ENCODE data around the gene SPACA7.

The SPACA7 gene

GRCh38 chr13:112376050-112376681, at the start of gene SPACA7:
SPACA7 (plus strand) TSS chr13:112376355; CDS start chr13:112376386, 31 bp downstream.
- no peak for DNase-seq (ENCODE audit: low read depth in 2 of 2)

- DNase-seq (ENCODE audit: low read depth in 2 of 2): no peak
Observed at GRCh38 chr13:112326821-112327370, 49.3 kb upstream of the SPACA7 start.

GRCh38 chr13:112328936-112329335, 47.2 kb upstream of the SPACA7 start:
- no peak for DNase-seq (ENCODE audit: low read depth in 2 of 2)

- DNase-seq (ENCODE audit: low read depth in 2 of 2): no peak
Observed at GRCh38 chr13:112329376-112329775, 46.8 kb upstream of the SPACA7 start.

GRCh38 chr13:112330066-112330465, 46.1 kb upstream of the SPACA7 start:
- no peak for DNase-seq (ENCODE audit: low read depth in 2 of 2)

GRCh38 chr13:112330479-112331381, 45.4 kb upstream of the SPACA7 start:
- DNase-seq (ENCODE audit: low read depth in 2 of 2): no peak

GRCh38 chr13:112331675-112332074, 44.5 kb upstream of the SPACA7 start:
- DNase-seq (ENCODE audit: low read depth in 2 of 2): no peak

GRCh38 chr13:112332727-112333126, 43.4 kb upstream of the SPACA7 start:
- no peak for DNase-seq (ENCODE audit: low read depth in 2 of 2)

GRCh38 chr13:112333756-112334543, 42.2 kb upstream of the SPACA7 start:
- DNase-seq (ENCODE audit: low read depth in 2 of 2): no peak

GRCh38 chr13:112335135-112335534, 41.0 kb upstream of the SPACA7 start:
- DNase-seq (ENCODE audit: low read depth in 2 of 2): no peak

GRCh38 chr13:112341446-112341845, 34.7 kb upstream of the SPACA7 start:
- DNase-seq (ENCODE audit: low read depth in 2 of 2): no peak

- no peak for DNase-seq (ENCODE audit: low read depth in 2 of 2)
Observed at GRCh38 chr13:112341976-112342735, 34.0 kb upstream of the SPACA7 start.

GRCh38 chr13:112342841-112343361, 33.3 kb upstream of the SPACA7 start:
- no peak for DNase-seq (ENCODE audit: low read depth in 2 of 2)

GRCh38 chr13:112343591-112343990, 32.6 kb upstream of the SPACA7 start:
- no peak for DNase-seq (ENCODE audit: low read depth in 2 of 2)

- no peak for DNase-seq (ENCODE audit: low read depth in 2 of 2)
Observed at GRCh38 chr13:112345826-112346172, 30.4 kb upstream of the SPACA7 start.

GRCh38 chr13:112346173-112346898, 29.8 kb upstream of the SPACA7 start:
- DNase-seq (ENCODE audit: low read depth in 2 of 2): no peak

- no peak for DNase-seq (ENCODE audit: low read depth in 2 of 2)
Observed at GRCh38 chr13:112346899-112347229, 29.3 kb upstream of the SPACA7 start.

GRCh38 chr13:112347986-112348385, 28.2 kb upstream of the SPACA7 start:
- DNase-seq (ENCODE audit: low read depth in 2 of 2): no peak

GRCh38 chr13:112348642-112349345, 27.4 kb upstream of the SPACA7 start:
- no peak for DNase-seq (ENCODE audit: low read depth in 2 of 2)

- DNase-seq (ENCODE audit: low read depth in 2 of 2): no peak
Observed at GRCh38 chr13:112349681-112350080, 26.5 kb upstream of the SPACA7 start.
